GM15510 (cell line): ENCODE measurements around the gene INTS12.

Experiments
- POLR2A ChIP-seq: IDR thresholded peaks from 3 replicates; pipeline ENCODE4 v1.6.1; 2011; ENCODE audit warnings: borderline replicate concordance; ENCODE audit not compliant: insufficient read length; ENCODE audit errors: extremely low read depth

Gene INTS12

GRCh38 chr4:105651884-105652283 is 56.6 kb downstream of the INTS12 start:
- TF ChIP-seq POLR2A = no peak

- no peak for TF ChIP-seq POLR2A
Measured at GRCh38 chr4:105650190-105650589, 58.3 kb downstream of the INTS12 start.

GRCh38 chr4:105645440-105645839 is 63.0 kb downstream of the INTS12 start:
- no peak for TF ChIP-seq POLR2A

DNA sequence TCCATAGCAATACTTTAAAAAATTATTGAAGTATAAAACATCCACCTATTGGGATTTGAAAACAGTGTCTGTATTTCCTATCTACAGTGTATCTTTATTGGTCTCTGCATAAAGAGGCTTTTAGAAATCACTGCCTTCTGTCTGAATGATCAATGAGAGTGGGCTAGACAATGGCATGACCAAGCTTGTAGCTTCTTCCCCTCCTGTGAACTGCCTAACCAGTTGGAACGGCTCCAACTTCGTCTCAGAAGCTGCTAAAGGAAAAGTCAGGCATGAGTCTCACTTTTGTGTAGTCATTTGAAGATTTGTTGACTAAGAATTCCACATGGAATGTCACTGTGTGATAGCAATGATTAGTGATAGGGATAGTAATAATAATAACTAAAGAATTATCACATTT is 64.2 kb downstream of the INTS12 start:
- TF ChIP-seq POLR2A = no peak

GRCh38 chr4:105641845-105642244 is 66.6 kb downstream of the INTS12 start:
- TF ChIP-seq POLR2A = no peak

DNA sequence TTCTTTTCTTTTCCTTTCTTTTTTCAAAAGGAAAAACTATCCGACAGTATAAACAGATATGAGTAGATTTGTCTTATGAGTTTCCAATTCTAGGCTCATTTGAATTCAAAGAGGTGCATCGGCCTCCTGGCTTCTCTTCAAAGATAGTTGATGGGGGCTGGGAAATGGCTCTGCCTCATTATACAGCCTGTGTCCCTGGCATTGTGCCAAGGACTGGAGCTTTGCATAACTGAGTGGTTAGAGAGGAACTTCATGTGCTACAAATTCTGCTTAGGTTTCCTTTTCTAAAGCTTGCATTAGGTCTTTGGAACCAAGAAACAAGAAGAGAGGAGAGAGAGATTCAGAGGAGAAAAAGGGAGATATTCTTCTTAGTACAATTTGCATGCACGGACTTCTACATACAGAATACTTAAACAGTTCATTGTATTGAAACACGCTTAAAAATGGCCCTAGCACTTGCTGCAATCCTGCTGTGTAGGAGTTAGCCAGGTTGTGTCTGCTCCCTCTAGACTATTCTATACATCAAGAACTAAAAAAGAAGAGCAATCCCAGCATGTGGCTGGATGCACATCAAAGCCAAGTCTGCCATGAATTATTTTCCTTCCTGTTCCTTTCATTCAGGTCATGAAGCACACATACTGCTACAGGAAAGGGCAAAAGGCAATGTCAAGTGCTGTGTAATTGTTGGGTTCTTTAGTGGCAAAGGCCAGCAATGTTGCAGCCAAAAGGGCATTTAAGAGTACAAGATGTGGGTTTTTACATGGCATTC is 70.9 kb downstream of the INTS12 start:
- TF ChIP-seq POLR2A = no peak

GRCh38 chr4:105634402-105635080 is 73.9 kb downstream of the INTS12 start:
- TF ChIP-seq POLR2A = no peak

DNA sequence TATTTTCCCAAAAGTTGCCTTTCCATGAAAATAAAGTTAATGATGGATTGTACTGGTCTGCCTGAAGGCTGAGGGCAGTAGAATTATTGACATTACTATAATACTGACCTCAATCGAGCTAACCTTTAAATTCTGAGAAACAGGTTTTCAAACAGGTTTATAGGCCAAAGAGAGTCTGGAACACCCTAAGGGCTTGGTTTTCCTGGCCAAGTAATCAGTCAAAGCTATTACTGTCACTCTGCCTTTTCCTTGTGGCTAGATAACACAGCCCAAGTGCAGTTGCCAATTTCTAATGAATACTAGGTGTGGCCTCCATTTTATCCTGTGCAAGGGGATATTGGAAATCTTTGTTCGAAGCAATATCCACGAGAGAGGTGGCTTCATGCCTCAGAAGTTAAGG is 75.2 kb downstream of the INTS12 start:
- no peak for TF ChIP-seq POLR2A
